GM21515 (cell line): Measurements from ENCODE around the gene HOXD11.

ENCODE experiments used
- ATAC-seq: cut with Tn5 transposase; IDR thresholded peaks from one replicate; pipeline ENCODE4 v1.9.1; 2021; ENCODE audit not compliant: unreplicated experiment

Gene HOXD11

DNA sequence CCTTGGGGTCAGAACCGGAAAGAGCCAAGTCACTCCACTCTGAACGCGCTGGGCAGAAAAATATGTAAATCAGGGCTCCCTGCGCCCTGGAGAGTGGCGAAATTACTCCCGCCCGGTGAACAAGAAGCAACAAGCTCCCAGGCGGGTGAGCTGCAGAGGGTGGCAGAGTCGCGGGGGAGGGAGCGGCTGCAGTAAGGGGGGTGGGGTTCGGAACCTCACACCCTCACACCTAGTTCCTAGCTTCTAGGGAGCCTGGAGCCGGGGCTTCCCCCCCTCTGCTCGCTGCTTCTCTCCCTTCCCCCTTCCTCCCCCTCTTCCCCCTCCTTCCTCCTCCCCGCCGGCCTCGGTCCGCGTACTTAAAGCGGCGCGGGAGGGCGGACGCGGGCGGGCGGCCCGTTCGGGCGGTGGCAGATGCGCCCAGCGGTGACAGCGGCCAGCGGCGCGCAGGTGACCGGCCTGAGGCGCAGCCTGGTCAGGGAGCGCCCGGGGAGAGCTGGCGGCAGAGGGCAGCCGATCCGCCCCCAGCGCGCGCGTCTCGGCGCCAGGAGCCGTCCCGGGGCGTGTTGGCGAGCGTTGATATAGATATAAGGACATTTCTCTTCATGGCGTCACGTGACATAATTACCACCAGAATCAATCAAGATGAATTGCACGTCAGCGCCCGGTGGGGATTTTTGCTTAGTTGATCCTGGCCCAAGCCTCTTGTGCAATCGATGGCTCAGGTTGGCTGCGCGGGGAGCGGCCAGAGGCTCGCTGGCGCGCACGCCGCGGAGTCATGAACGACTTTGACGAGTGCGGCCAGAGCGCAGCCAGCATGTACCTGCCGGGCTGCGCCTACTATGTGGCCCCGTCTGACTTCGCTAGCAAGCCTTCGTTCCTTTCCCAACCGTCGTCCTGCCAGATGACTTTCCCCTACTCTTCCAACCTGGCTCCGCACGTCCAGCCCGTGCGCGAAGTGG is at the start of gene HOXD11:
Gene HOXD11 (plus strand): TSS at position 700 of the 959 bp plus-strand sequence. CDS start 76 bp downstream, at position 776.
- no peak for ATAC-seq

DNA sequence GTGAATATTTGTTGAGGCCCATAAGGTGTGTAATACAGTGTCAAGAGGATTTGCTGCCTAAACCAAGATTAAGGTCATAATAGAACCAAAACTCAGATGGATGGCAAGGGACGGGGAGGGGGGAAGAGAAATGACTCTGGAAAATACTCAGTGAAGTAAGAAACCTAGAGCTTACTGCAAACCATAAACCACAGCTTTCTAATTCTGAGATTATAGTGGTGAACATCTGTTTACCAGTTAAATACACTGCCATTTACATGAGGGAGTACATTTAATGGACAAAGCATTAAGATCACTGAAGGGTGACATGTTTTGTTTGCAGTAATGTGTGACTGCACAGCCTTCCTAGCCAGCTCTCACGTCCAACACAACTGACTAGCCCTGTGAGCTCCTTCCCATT is 43.1 kb upstream of the HOXD11 start:
- ATAC-seq: no peak

DNA sequence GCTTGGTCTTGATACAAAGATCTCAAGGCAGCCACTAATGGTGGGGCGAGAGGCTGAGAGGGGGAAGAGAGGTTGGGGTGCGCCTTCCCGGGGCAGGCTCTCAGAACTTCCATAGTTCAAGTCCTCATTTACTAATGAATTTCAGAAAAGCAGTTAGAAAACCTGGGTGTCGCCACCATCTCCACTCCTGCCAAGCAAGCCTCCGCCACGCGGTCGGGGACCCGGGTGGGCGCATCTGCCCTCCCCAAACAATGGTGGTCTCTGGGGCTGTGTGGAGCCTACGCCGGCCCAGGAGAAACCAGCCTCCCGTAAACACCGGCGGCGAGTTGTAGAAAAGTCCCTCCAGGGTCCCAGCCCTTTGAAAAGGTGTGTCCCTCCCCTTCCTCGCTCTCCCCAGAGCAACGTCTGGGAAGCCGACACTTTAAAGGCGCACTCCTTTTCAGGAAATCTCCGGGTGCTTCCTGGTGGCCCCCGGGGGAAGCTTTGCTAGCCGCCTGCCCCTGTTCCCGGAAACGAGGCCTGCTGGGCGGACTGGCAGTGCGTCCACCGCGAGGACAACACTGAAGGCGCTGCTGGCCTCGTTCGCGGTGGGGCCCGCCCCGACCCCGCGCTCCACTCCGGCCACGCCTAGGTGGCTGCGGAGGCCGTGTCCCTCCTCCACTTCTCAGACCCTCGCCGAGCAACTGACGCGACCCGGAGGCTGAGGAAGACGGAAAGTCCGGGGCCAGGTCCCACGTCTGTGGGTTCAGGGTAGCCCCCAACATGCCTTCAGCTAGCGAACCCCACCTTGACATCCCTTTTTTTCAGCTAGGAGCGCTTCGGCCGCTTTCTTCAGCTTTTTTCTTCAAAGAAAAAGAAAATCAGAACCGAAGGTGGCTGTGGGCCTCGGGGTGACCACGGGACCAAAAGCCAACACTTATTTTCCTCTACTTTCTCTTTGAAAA is 40.2 kb upstream of the HOXD11 start:
- ATAC-seq: no peak

DNA sequence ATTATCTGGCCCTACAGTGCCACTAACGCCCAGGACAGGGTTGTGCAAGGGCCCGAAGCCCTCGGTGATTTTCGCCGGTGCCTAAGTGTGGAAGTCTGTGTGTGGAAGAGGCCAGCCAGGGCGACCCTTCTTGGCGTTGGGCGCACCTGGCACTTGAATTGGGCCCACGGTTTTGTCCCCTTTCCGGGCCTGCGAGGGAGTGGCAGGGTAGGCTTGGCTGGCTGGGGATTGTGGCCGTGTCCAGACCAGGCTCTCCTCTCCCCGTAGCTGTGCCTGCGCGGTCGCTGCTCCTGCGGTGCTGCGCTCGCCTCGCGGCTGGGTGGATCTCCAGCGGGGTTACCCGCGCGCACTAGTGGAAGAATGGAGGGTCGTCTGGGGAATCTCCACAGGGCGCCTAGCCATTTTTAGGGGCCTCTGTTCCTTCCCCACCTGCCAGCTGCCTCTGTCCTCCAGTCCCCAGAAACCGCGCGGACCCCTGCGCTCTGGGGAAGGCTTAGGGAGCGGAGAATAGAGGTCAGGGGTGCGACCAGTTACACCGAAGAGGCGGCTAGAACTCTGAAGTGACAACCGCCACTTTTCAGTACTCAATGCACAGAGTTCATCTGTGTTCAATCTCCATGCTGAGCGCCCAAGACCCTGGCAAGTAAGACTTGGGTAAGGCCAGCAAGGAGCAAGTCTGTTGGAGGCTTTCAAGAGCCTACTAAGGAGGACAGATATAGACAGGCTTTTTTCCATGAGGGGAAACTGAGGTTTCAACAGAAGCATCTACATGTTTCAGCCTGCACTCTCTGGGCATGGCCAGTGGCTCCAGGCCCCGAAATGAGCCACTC is 39.3 kb upstream of the HOXD11 start:
- ATAC-seq: no peak

DNA sequence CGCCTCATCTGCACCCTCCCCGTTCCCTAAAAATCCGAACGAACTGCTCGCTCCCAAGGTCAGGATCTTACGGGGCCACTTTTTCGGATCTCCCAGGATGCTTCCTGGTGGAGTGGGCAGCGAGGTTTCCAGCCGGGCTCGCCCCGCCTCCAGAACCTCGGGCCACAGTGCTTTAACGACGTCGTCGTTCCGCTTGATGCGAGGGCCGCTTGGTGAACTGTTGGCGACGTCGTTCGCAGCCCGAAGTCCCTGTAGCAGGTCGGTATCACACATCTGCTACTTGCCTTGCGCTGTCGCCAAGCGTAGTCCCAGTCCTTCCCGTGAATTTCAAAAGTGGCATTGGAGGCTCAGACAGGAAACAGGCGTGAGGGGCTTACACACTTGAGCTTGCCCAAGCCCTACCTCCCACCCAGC is 38.7 kb upstream of the HOXD11 start:
- ATAC-seq: no peak

DNA sequence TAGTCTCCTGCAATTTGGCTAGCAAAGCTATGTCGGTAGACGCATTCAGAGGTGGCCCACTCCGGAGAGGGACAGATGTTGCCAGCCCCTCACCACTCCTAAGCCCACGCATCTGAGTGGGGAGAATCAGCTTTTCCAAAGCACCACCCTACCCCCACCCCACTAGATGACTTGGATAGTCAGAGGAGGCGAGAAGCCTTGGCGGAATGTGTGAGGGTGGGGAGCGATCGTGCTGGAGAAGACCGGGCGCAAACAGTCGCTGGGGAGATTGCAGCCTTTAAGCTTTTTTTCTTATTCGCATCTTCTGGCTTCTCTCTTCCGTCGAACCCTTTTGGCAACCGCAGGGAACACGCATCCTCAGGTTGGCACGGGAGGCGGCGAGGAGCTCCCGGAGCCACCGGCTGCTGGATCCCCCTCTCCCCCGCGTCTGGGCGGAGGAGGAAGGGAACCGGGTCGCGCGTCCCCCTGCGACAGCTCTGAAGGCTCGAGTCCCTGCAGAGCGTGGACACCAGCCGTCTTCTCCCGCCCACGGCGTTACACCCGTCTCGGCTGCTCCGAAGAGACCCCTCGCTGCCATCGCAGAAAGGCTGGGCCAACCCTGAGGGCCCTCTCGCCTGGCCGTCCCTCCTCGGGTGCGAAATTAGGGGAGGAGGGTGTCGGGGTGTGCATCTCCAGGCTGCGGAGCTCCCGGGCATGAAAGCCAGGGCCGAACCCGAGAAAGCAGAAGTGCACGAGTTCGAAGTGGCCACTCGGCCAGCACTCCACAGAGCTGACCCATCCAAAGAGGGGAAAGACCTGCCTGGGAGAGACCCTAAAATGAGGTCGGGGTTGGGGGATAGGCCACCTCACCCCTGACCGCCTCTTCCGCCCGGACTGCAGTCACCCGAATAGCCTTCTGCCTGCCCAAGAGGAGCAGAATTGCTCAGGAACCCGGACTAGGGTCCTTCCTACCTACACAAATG is 35.5 kb upstream of the HOXD11 start:
- ATAC-seq: no peak

DNA sequence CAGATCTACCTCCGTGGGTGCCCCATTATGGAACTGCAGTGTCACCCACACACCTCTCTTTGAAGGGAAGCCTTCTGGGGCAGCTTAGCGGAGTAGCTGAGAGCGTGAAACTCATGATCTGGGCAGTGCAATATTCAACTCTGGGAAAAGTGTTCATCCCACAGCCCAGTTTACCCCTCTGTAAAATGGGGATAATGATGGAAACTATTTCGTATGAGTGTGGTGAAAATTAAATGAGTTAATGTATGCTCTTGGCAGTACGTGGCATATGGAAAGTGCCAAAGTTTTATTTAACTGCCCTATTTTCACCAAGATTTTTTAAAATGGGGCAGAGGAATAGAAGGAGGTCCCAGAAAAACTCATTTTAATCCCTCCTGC is 34.8 kb upstream of the HOXD11 start:
- ATAC-seq: no peak

DNA sequence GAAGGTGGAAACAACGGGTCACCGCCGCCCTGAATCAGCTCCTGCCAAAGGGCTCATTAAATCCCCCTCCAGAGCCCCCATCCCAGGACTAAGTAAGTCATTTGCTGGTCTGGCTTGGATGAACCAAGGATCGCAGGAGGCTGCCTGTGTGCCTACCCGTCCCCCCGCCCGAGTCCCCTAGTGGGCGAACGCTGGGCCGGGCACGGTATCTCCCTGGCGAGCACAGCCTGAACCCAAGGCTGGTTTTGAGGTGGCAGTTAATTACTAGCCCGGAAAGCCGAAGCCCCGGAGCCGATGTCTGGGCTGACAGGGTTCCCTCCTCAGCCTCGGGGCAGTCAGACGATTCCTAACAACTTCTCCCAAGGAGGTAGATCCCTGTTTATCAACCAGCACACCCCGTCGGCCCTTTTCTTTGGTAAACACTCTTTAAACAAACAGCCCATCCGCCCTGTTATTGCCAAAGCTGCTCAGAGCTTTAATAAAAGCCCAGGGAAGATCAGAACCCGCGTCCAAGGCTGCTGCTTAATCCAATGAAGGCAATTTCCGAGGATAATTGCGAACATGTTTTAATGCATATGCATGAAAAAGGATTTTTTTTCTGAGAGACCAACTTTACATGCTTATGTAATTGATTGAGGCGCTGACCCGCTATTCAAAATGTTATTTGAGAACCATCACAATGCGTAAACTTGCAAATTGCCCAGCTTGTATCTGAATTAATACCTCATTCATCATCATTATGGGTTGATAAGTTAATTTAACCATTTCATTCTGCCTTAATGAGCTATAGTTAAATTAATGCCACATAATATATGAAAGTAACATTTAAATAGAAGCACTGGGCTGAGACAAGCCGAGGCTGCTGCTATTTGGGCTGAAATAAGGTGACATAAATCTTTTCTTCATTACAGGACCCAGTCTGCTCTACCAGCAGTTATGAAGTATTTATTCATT is 33.9 kb upstream of the HOXD11 start:
- ATAC-seq: no peak

DNA sequence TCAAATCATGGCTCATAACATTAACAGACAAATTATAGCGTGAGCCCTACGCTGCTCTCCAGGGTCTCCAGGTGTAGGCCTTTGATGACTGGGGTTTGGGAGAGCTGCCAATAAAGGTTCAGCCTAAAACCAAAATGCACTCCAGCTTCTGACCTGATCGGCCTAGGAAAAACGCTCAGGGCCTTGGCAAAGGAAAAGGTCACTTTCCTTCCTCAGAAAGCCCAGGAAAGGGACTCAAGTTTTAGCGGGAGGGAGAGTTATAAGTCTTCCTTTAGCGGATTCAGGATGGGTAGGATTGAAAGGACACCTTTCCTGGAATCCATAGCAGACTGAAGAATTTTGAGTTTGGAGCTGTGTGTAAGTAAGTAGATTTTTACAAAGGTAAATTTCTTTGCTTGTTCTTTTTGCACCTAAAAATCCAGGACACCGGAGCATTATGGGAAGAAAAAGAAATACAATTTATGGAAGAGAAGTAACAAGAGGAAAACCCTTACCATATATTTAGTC is 32.1 kb upstream of the HOXD11 start:
- ATAC-seq: no peak

DNA sequence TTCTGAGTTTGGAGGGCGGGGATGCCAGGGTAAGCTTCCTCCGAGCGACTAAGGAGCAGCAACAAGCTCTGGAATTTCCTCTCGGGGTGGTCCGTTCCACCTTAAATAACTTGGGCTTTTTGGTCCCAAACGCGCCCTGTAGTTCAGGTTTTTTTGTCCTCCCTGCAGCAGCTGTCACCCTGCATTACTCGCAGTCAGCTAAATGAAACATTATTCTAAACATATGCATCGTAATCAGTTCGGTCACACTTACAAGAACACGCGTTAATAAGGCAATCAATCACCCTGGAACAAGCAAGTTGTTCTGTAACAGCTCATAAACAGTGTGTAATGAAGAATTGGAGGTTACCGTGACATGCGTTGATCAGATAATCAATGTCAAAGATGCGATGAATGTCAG is 31.6 kb upstream of the HOXD11 start:
- no peak for ATAC-seq

DNA sequence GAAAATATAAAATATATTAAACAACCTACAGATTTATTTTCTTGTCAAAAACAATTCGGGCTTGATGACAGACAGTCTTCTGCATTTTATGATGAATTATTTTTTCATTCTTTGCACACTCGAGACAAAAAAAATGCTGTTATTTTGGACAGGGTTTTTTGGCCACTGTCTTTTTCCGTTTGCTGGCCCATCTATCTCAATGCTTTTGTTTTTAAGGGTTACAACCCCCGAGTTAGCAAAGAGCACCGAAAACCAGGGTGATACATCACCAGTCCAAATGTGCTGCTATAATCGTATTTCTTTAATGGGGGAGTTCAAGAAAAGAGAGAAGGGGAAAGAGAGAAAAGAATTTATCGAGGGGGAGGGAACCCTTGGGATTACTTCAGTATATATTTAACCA is 31.0 kb upstream of the HOXD11 start:
- no peak for ATAC-seq

DNA sequence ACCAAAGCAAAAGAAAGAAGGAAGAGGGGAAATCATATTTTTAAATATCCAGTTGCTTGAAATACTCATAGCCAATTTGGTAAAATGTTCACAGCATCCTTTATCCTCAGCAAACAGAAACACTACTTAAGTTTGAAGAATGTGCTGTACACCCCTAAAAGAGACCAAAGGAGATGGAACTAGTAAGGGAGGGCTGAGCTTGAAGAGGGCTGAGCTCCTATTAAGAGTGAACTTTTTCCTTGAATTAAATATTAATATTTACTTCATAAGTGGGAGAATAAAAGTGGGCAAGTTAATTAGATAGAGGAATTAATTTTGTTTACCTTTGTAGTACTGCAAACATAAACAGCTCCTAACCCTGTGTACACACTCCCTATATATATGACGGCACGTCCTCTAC is 30.3 kb upstream of the HOXD11 start:
- no peak for ATAC-seq

DNA sequence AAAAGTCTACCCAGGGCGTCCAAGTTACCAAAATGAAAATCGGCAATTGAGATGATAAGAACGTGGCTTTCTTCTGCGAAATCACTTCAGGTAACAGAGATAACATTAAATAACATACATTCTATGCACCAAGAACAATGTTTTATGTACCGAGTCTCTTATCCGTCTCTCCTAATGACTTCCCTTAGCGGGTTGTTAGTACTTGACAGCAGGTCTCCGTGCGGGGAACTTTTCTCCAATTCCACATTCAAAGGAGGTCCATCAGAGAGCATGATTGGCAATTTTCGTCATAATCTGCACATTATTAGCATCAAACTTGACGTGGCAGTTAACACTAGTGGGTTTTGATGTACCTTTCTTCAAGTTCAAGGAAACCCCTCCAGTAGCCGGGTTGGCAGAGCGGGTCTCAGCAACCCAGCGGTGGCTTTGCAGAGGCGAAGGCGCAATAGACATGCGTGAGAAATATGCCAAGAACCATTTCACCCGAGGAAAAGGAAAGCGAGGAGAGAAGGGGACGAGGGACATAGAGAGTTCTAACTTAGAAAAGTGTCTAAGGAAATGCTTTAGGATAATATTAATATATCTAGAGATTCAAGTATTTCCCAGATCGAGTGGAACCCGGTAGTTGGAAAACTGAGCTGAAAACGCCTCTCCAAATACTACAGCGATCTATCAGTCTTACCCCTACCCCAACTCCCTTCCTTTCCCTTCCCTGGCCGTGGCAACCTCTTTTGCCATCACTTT is 28.4 kb upstream of the HOXD11 start:
- ATAC-seq: no peak

DNA sequence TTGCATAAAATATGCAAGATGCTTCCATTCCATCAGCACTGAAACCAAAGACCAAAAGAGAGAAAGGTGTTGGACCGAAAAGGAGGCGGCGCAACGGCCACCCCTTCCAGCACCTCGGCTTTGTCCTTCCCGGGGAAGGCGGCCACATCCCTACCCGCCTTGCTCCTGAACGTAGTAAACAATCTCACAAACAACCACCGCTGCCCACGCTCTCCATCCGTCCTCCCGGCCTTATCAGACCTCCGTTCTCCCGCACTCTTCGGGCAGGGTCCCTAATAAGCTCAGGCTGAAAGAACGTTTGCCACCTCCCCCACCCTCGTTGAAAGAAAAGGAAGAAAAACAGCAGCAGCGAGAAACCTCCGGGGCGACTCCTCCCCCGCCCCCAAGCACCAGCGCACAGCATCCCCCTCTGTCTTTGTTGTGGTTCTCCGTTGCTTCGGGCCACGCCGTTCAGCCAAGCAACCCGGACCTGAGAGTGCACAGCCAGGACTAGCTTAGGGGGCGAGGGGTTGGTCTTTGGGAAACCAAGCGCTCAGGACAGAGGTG is 27.7 kb upstream of the HOXD11 start:
- no peak for ATAC-seq

DNA sequence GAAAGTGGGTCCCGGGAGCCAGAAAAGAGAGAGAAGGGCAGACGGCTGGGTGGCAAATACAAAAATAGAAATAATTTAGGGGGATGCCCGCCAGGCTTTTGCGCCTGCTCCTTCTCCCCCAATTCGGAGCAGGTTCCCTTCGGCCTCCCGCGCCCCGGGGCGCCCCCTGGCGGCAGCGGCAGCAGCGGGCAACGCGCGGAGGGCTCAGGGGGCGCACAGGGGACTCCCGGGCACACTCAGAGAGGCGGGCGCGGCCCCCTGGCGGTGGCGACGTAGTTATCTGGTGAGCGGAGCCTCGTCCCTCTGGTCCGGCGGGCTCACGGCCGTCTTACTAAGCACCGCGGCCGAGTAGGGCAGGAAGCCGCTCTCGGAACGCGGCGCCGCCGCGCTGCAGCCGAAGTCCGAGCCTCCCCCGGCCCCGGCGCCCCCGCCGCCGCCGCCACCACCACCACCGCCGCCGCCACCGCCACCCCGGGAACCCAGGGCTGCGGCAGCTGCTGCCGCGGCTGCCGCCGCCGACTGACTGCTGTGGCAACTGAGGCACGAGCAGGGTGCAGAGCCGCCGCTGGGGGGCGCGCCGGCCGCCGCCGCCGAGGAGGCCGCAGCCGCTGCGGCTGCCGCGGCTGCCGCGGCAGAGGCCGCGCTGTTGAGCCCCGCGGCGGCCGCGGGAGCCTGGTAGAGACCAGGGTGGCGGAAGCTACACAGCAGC is 27.1 kb upstream of the HOXD11 start:
- no peak for ATAC-seq

DNA sequence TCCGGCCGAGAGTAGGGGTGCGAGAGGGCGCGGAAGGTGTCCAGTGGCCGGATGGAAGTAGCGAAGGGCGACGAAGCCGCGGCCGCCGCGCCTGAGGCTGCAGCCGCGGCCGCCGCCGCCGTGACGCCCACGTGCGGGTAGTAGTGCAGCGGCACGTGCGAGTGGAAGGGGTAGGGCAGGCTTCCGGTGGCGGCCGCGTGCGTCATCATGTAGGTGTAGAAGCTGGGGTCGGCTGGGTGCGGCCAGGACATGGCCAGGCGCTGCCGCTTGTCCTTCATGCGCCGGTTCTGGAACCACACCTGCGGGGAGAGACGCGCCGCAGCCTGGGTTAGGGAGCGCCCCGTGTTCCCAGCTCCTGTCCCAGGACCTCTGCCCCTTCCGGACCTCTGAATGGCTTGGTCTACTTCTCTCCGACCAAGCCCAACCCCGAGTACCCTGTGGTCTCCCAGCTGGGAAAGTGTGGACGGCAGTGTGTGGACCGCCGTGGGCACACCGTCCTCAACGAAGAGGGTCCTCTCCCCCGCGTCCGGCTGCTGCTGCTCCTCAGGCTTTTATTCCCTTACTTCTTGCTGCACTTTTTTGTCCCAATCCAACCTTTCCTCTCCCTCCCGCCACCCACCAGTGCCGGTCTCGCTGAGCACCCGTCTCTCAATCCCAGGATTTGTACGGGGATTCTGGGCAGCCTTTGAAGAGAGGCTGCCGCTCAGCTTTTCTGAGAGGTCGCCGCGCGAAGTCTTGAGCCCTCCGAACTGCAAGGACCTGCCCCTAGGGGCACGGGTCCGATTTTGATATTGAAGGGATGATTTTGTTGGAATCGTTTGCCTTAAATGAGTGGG is 26.3 kb upstream of the HOXD11 start:
- no peak for ATAC-seq
